ENCODE measurements around the gene WAS.
A peak's percentile ranks its signal among the peaks of the same experiment; 100 is the strongest.
"Not testable (repeated sequence)": the region's sequence is repeated elsewhere in the genome, so short reads cannot be mapped to it uniquely, and the experiment has no call there.

WAS gene

GRCh38 chrX:48683411-48683982 is at the start of gene WAS:
TSS of gene WAS (plus strand) at chrX:48683799. CDS start at chrX:48683854, 55 bp downstream.
- DNase-seq: no peak

- DNase-seq: no peak
These were observed 47.3 kb upstream of the WAS start for GRCh38 chrX:48636301-48636700.

GRCh38 chrX:48636776-48637175 is 46.8 kb upstream of the WAS start:
- DNase-seq: no peak

- no peak for DNase-seq
These were observed 37.9 kb upstream of the WAS start for GRCh38 chrX:48645669-48646068.

GRCh38 chrX:48648336-48648751 is 35.3 kb upstream of the WAS start:
- DNase-seq: peak; percentile 31

GRCh38 chrX:48649102-48649501 is 34.5 kb upstream of the WAS start:
- no peak for DNase-seq

GRCh38 chrX:48652055-48652579 is 31.5 kb upstream of the WAS start:
- not testable (repeated sequence) for DNase-seq

GRCh38 chrX:48654746-48655145 is 28.9 kb upstream of the WAS start:
- DNase-seq: not testable (repeated sequence)

GRCh38 chrX:48659686-48660085 is 23.9 kb upstream of the WAS start:
- DNase-seq: not testable (repeated sequence)

GRCh38 chrX:48663241-48663640 is 20.4 kb upstream of the WAS start:
- no peak for DNase-seq

- no peak for DNase-seq
These were observed 19.4 kb upstream of the WAS start for GRCh38 chrX:48664156-48664555.

- no peak for DNase-seq
These were observed 17.6 kb upstream of the WAS start for GRCh38 chrX:48665991-48666390.

- no peak for DNase-seq
These were observed 16.9 kb upstream of the WAS start for GRCh38 chrX:48666649-48667048.

GRCh38 chrX:48667509-48667908 is 16.1 kb upstream of the WAS start:
- no peak for DNase-seq

GRCh38 chrX:48668187-48668586 is 15.4 kb upstream of the WAS start:
- not testable (repeated sequence) for DNase-seq

- peak; percentile 72 for DNase-seq
These were observed 7.3 kb upstream of the WAS start for GRCh38 chrX:48676106-48676892.

GRCh38 chrX:48676893-48677270 is 6.7 kb upstream of the WAS start:
- no peak for DNase-seq

- no peak for DNase-seq
These were observed 6.1 kb upstream of the WAS start for GRCh38 chrX:48677516-48677915.

GRCh38 chrX:48680467-48680866 is 3.1 kb upstream of the WAS start:
- not testable (repeated sequence) for DNase-seq

- DNase-seq: not testable (repeated sequence)
These were observed 2.7 kb upstream of the WAS start for GRCh38 chrX:48680925-48681324.

GRCh38 chrX:48681539-48682183 is 1.9 kb upstream of the WAS start:
- no peak for DNase-seq

GRCh38 chrX:48682795-48683194 is 804 bp upstream of the WAS start:
- not testable (repeated sequence) for DNase-seq

GRCh38 chrX:48684134-48684533 is 535 bp downstream of the WAS start:
- no peak for DNase-seq

- DNase-seq: no peak
These were observed 1.8 kb downstream of the WAS start for GRCh38 chrX:48685416-48685815.
